NT2/D1 (cell line): ENCODE results near the gene CHRNA3.

ENCODE experiments used
- SUZ12 ChIP-seq: IDR thresholded peaks from 2 replicates; pipeline ENCODE4 v1.6.1; 2011; ENCODE audit not compliant: insufficient read length, insufficient read depth; ENCODE audit errors: extremely low read depth
- YY1 ChIP-seq: IDR thresholded peaks from 2 replicates; pipeline ENCODE4 v1.6.1; 2011; ENCODE audit not compliant: insufficient read length, insufficient read depth
- ZNF274 ChIP-seq: IDR thresholded peaks from 2 replicates; pipeline ENCODE4 v1.6.1; 2011; ENCODE audit warnings: mild to moderate bottlenecking, low read depth, low read length

- TF ChIP-seq SUZ12 (no peak), ZNF274 (no peak), YY1 (no peak)
Measured at GRCh38 chr15:78630886-78631633, 10.3 kb upstream of the CHRNA3 start.
